Amniotic epithelial cell (primary cell): ENCODE results near the gene NAA15.
A peak's percentile ranks its signal among the peaks of the same experiment; 100 is the strongest.
"Not testable (repeated sequence)": the region's sequence is repeated elsewhere in the genome, so short reads cannot be mapped to it uniquely, and the experiment has no call there.

Experiments used
- DNase-seq: peaks from one replicate; pipeline ENCODE4 v3.0.0-alpha.2; 2010; ENCODE audit warnings: low read depth

NAA15 gene

GRCh38 chr4:139297001-139297410 lies 4.3 kb upstream of the NAA15 start:
- DNase-seq = peak; percentile 63

GRCh38 chr4:139299536-139299935 lies 1.8 kb upstream of the NAA15 start:
- no peak for DNase-seq

GRCh38 chr4:139300431-139301112 lies 733 bp upstream of the NAA15 start:
- DNase-seq = peak; percentile 68

- peak; percentile 42 for DNase-seq
Observed at GRCh38 chr4:139301821-139302611, 711 bp downstream of the NAA15 start, which contains the start of gene NDUFC1. Gene NDUFC1, minus strand, starts transcription at chr4:139302477. Its CDS starts 6,679 bp downstream, at chr4:139295798.

- DNase-seq = no peak
Observed at GRCh38 chr4:139304920-139305319, 3.6 kb downstream of the NAA15 start.

- DNase-seq = no peak
Observed at GRCh38 chr4:139311909-139312308, 10.6 kb downstream of the NAA15 start.

- no peak for DNase-seq
Observed at GRCh38 chr4:139312552-139313332, 11.4 kb downstream of the NAA15 start.

GRCh38 chr4:139313414-139313813 lies 12.1 kb downstream of the NAA15 start:
- not testable (repeated sequence) for DNase-seq

- no peak for DNase-seq
Observed at GRCh38 chr4:139314047-139314800, 12.9 kb downstream of the NAA15 start.

- DNase-seq = no peak
Observed at GRCh38 chr4:139315221-139315675, 13.9 kb downstream of the NAA15 start.

GRCh38 chr4:139316733-139317132 lies 15.4 kb downstream of the NAA15 start:
- no peak for DNase-seq

GRCh38 chr4:139317635-139318034 lies 16.3 kb downstream of the NAA15 start:
- DNase-seq = no peak

GRCh38 chr4:139319571-139319970 lies 18.3 kb downstream of the NAA15 start:
- DNase-seq = no peak

GRCh38 chr4:139322070-139322469 lies 20.8 kb downstream of the NAA15 start:
- DNase-seq = not testable (repeated sequence)

- DNase-seq = not testable (repeated sequence)
Observed at GRCh38 chr4:139322541-139322940, 21.2 kb downstream of the NAA15 start.

GRCh38 chr4:139324620-139325019 lies 23.3 kb downstream of the NAA15 start:
- no peak for DNase-seq

GRCh38 chr4:139329665-139330200 lies 28.4 kb downstream of the NAA15 start:
- no peak for DNase-seq

GRCh38 chr4:139330283-139330682 lies 29.0 kb downstream of the NAA15 start:
- no peak for DNase-seq

GRCh38 chr4:139331185-139331584 lies 29.9 kb downstream of the NAA15 start:
- DNase-seq = peak; percentile 26

- no peak for DNase-seq
Observed at GRCh38 chr4:139333046-139333445, 31.7 kb downstream of the NAA15 start.

GRCh38 chr4:139337612-139338011 lies 36.3 kb downstream of the NAA15 start:
- peak; percentile 13 for DNase-seq
